ENCODE data around the gene ENPP7.
A peak's percentile ranks its signal among the peaks of the same experiment; 100 is the strongest.

Gene ENPP7

DNA sequence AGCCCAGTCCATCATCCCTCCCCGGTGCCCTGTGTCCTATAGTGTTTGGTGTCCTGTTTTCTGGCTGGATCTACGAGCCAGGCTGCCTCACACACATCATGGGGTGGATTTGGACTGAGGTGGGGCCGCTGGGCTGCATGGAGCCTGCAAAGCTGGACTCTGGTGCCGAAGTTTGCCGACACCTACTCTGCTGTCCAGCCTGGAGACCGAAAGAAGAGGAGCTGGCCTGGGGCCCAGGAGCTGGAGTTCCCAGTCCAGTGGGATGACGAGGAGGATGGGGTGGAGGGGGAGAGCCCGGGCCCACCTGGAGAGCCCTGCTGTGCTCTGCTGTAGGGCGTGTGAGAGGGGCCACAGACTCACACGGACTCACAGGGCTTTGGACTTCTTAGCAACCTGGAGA lies 40.3 kb upstream of the ENPP7 start:
- Histone ChIP-seq H3K4me1 (peaks cover 7 to 14% (median 10%) of the 10 kb centered on the region in 10 experiments), H3K27ac (no peak overlapping the region), H3K4me2 (no peak overlapping the region), H3K36me3 (no peaks in the 10 kb centered on the region), H3K27me3 (no peaks in the 10 kb centered on the region), H4K20me1 (peaks cover 0 to 10% (median 0%) of the 10 kb centered on the region in 11 experiments; a peak in 1 of 22 replicates), H3K4me3 (no peak overlapping the region), H3K9ac (no peak overlapping the region), H3K9me3 (replicated peaks in 1 of 11) (no peaks in the 10 kb centered on the region)
- TF ChIP-seq Cebpa-rat (IDR thresholded peaks at IDR 0.05) = no peak

DNA sequence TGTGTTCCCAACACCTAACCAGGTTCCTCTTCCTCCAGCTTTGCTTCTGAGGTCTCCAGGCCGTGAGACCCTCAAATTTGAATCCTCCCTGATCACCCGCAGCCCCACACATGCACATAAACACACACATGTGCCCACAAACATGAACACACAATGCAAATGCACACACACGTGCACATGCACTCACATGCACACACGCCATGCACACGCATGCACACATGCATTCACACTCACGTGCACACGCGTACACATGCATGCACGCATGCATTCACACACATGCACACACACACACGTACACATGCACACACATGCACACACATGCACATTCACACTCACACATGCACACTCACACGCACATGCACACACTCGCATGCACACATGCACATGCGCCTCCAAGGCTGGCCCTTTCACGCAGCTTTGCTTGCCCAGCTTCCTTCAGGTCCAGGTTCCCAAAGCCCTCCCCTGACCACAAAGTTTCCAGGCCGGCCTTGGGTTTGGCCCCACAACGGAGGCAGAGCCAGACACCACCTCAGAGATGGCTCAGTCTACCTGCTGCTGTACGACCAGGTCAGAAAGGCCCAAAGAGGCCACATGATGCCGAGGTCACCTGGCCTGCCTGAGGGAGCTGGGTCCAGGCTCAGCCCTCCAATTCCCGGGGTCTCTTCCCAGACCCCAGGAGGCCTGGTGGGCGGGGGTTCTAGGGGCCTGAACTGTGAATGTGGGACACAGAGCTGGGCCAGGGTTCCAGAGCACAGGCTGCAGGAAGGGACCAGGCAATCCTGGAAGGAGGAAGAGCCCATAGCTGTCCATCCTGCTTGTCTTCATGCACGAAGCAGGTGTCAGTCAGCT lies 39.5 kb upstream of the ENPP7 start:
- Histone ChIP-seq H3K27ac (no peak overlapping the region), H3K9ac (no peak overlapping the region), H3K27me3 (no peaks in the 10 kb centered on the region), H3K4me2 (no peak overlapping the region), H3K9me3 (replicated peaks in 1 of 11) (no peaks in the 10 kb centered on the region), H3K4me3 (no peak overlapping the region), H4K20me1 (peaks cover 0 to 14% (median 0%) of the 10 kb centered on the region in 11 experiments; a peak in 1 of 22 replicates), H3K4me1 (peaks cover 14 to 22% (median 17%) of the 10 kb centered on the region in 10 experiments), H3K36me3 (no peaks in the 10 kb centered on the region)
- no peak for TF ChIP-seq Cebpa-rat (IDR thresholded peaks at IDR 0.05)

DNA sequence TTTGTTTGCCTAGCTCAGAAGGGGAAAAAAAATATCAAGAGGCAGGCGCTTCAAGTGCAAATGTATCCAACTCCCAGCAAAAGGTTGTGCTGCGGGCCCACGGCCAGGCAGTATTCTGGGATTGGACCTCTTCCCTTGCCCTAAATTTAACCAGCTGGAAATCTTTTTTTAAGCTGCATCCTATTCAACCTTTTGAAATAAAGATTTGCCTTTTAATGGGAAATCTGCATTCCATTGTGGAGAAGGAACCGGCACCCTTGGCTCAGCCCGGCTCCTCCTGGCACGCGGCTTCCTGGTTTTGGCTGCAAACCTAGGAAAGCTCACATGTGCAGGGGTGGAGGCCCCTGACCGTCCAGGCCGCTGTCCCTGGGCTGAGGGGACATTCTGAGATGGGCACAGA lies 38.8 kb upstream of the ENPP7 start:
- Histone ChIP-seq H3K36me3 (no peaks in the 10 kb centered on the region), H3K9me3 (replicated peaks in 1 of 11) (no peaks in the 10 kb centered on the region), H3K4me2 (no peak overlapping the region), H3K27me3 (peaks cover 0 to 5% (median 0%) of the 10 kb centered on the region in 11 experiments; a peak in 4 of 22 replicates), H4K20me1 (peaks cover 0 to 7% (median 0%) of the 10 kb centered on the region in 11 experiments; a peak in 1 of 22 replicates), H3K27ac (no peak overlapping the region), H3K4me3 (no peak overlapping the region), H3K4me1 (peaks cover 21 to 29% (median 24%) of the 10 kb centered on the region in 10 experiments), H3K9ac (no peak overlapping the region)
- no peak for TF ChIP-seq Cebpa-rat (IDR thresholded peaks at IDR 0.05)

DNA sequence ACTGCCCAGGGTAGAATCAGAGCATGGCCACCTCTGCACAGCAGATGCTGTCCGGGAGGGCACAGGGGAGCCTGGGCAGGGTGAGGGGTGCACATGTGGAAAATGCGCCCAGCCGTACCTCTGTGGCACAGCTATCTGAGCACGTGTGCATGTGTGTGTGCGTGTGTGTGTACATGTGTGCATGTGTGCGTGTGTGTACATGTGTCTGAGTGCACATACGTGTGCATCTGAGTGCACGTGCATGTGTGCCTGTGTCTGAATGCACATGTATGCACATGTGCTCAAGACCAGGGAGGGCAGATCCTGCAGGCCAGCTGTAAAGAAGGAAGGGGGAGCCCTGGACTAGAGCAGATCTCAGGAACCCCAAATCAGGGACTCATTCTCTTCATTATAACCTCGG lies 37.3 kb upstream of the ENPP7 start:
- Histone ChIP-seq H3K27ac (no peak overlapping the region), H3K4me1 (peaks cover 35 to 44% (median 39%) of the 10 kb centered on the region in 10 experiments), H3K27me3 (peaks cover 0 to 19% (median 0%) of the 10 kb centered on the region in 11 experiments; a peak in 4 of 22 replicates), H3K36me3 (no peaks in the 10 kb centered on the region), H3K9ac (no peak overlapping the region), H3K4me2 (no peak overlapping the region), H3K4me3 (no peak overlapping the region), H3K9me3 (replicated peaks in 1 of 11) (no peaks in the 10 kb centered on the region), H4K20me1 (peaks cover 0 to 7% (median 0%) of the 10 kb centered on the region in 11 experiments; a peak in 1 of 22 replicates)
- no peak for TF ChIP-seq Cebpa-rat (IDR thresholded peaks at IDR 0.05)

DNA sequence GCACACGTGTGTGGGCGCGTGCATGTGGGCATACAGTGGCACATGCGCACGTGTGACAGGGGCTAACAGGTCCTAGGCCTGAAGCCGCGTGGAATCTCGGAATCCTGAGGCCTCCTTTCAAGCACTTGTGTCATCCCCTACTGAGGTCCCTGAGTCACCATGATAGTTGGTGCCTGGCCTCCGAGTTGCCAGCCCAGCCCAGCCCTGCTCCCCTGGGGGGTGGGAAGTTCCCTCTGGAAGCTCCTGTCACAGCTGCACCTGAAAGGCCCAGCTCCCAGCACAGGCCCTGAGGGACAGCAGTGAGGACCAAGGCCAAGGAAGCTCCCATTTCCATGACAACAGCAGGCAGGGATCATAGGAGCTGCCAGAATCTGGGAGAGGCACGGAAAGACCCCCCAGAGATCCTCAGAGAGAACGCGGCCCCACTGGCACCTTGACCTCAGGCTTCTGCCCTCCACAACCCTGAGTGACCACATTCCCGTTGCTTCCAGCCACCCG lies 35.4 kb upstream of the ENPP7 start:
- Histone ChIP-seq H3K36me3 (no peaks in the 10 kb centered on the region), H3K4me1 (peaks cover 41 to 62% (median 58%) of the 10 kb centered on the region in 10 experiments)
- no peak for TF ChIP-seq Cebpa-rat (IDR thresholded peaks at IDR 0.05)

DNA sequence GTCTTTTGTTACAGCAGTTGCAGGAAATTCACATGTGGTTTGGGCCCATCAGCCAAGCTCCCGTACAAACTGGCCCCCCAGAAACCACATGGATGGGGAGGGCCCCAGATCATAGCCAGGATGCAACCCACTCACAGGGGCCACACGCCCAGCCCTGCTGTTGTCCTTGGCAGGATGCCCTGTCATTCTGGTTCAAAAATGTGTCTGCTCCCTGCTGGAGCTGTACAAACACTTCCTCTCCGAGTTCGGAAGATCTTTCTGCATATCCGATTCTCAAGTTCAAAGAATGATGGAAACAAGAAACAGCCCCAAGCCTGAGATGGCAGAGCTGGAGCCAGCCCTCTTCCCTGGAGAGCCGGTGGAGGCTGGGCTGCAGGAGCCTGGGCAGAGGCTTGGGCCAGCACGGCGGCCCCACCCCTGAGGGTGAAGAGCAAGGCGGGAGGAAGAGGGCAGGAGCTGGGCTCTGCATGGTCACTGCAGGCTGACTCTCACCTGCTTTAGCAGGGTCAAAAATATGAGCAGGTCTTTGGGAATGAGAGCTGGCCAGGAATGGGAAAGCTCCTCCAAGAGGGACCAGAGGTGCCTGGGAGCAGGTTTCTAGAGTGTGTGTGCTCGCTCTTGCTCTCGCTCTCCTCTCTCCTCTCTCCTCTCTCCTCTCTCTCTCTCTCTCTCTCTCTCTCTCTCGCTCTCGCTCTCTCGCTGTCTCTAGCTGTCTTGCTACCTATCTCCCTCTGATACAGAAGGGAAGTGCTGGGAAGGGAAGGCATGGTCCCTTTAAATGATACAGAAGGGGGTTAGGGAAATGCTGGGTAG lies 34.7 kb upstream of the ENPP7 start:
- H3K36me3 ChIP-seq = no peaks in the 10 kb centered on the region
- peak overlapping the region in 4 of 11 experiments; percentile 15 to 30 (median 24); a peak in 6 of 22 replicates for H3K27ac ChIP-seq
- peaks cover 41 to 67% (median 58%) of the 10 kb centered on the region in 10 experiments for H3K4me1 ChIP-seq
- peaks cover 0 to 7% (median 0%) of the 10 kb centered on the region in 11 experiments; a peak in 1 of 22 replicates for H4K20me1 ChIP-seq
- peak overlapping the region in 5 of 11 experiments; percentile 1 to 59 (median 23); a peak in 5 of 22 replicates for H3K9ac ChIP-seq
- H3K4me2 ChIP-seq = peak overlapping the region; percentile 75 to 93 (median 85)
- H3K9me3 ChIP-seq (replicated peaks in 1 of 11) = no peaks in the 10 kb centered on the region
- peak overlapping the region in 5 of 10 experiments; percentile 11 to 50 (median 14); a peak in 5 of 20 replicates for H3K4me3 ChIP-seq
- peaks cover 0 to 19% (median 0%) of the 10 kb centered on the region in 11 experiments; a peak in 4 of 22 replicates for H3K27me3 ChIP-seq
- no peak for TF ChIP-seq Cebpa-rat (IDR thresholded peaks at IDR 0.05)

More for the DNA sequence above, 35.4 kb upstream of the ENPP7 start:
- Histone ChIP-seq H3K27me3 (peaks cover 0 to 19% (median 0%) of the 10 kb centered on the region in 11 experiments; a peak in 4 of 22 replicates), H3K4me2 (peak overlapping the region; percentile 75 to 93 (median 85)), H3K27ac (peak overlapping the region in 4 of 11 experiments; percentile 15 to 27 (median 24); a peak in 5 of 22 replicates), H3K9me3 (replicated peaks in 1 of 11) (no peaks in the 10 kb centered on the region), H3K9ac (peak overlapping the region in 2 of 11 experiments; percentile 29 to 59; a peak in 3 of 22 replicates), H4K20me1 (peaks cover 0 to 7% (median 0%) of the 10 kb centered on the region in 11 experiments; a peak in 1 of 22 replicates), H3K4me3 (no peak overlapping the region)

DNA sequence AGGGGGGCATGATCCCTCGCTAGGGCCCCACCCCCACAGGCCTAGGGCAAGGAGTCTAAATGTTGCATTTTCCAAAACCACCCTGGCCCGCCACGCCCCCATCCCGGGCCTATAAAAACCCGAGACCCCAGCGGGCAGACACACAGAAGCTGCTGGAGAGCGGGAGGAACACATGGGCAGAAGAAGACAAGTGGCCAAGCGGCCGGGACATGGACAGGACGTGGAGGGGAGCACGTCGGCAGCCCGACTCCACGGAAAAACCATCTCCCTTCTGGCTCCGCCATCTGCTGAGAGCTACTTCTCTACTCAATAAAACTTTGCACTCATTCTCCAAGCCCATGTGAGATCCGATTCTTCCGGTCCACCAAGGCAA lies 34.1 kb upstream of the ENPP7 start:
- H3K9ac ChIP-seq = peak overlapping the region in 4 of 11 experiments; percentile 1 to 59 (median 26); a peak in 3 of 22 replicates
- H3K36me3 ChIP-seq = no peaks in the 10 kb centered on the region
- TF ChIP-seq Cebpa-rat (IDR thresholded peaks at IDR 0.05) = no peak
- peaks cover 0 to 19% (median 0%) of the 10 kb centered on the region in 11 experiments; a peak in 4 of 22 replicates for H3K27me3 ChIP-seq
- H4K20me1 ChIP-seq = peaks cover 0 to 7% (median 0%) of the 10 kb centered on the region in 11 experiments; a peak in 1 of 22 replicates
- H3K4me3 ChIP-seq = peak overlapping the region in 2 of 10 experiments; percentile 11 to 32; a peak in 2 of 20 replicates
- H3K9me3 ChIP-seq (replicated peaks in 1 of 11) = no peaks in the 10 kb centered on the region
- peaks cover 41 to 67% (median 59%) of the 10 kb centered on the region in 10 experiments for H3K4me1 ChIP-seq
- H3K4me2 ChIP-seq = peak overlapping the region; percentile 75 to 93 (median 85)
- peak overlapping the region in 2 of 11 experiments; percentile 25 to 30; a peak in 4 of 22 replicates for H3K27ac ChIP-seq

DNA sequence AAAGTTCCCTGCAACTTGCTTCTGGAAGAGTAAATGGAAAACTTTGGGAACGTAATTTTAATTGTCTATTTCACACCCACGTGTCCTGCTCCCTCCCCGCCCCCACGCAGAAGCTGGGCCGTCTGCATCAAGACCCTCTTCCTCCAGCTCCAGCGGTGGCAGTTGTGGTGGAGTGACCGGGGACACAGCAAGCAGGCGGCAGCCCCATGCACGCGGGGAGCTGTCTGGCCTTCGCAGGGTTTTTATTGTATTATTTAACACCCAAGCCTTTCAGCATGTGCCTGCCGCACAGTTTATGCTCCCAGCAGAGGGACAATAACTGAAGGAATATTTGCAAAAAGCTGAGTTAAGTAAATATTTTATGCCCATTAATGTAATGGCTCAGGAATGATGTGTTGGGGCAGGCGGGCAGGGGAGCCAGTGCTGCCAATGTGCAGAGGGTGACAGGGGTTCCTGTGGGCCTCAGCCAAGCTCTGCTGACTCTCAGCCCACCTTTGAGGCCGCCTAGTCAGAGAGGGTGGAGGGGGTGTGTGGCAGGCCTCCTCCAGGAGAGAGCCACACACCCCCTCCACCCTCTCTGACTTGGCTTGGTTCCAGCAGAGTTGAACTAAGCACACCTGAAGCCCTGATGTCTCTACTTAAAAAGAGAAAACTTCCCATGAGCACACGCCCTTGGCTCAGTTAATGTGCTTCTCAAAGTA lies 32.4 kb upstream of the ENPP7 start:
- Histone ChIP-seq H3K4me3 (peak overlapping the region in 2 of 10 experiments; percentile 33 to 46; a peak in 2 of 20 replicates), H3K36me3 (no peaks in the 10 kb centered on the region)
- TF ChIP-seq Cebpa-rat (IDR thresholded peaks at IDR 0.05) = no peak

More for the DNA sequence above, 32.4 kb upstream of the ENPP7 start:
- Histone ChIP-seq H3K4me1 (peaks cover 50 to 81% (median 72%) of the 10 kb centered on the region in 10 experiments), H3K27ac (peak overlapping the region in 2 of 11 experiments; percentile 20 to 23; a peak in 1 of 22 replicates), H3K27me3 (peaks cover 0 to 19% (median 0%) of the 10 kb centered on the region in 11 experiments; a peak in 4 of 22 replicates), H4K20me1 (peaks cover 0 to 7% (median 0%) of the 10 kb centered on the region in 11 experiments; a peak in 1 of 22 replicates), H3K4me2 (peak overlapping the region; percentile 32 to 93 (median 85); a peak in 21 of 22 replicates), H3K9me3 (replicated peaks in 1 of 11) (no peaks in the 10 kb centered on the region), H3K9ac (peak overlapping the region in 3 of 11 experiments; percentile 19 to 37 (median 36); a peak in 4 of 22 replicates)
